Upper lobe of left lung (tissue), 6 donors: Measurements from ENCODE around the gene ADGB. TPM values are rescaled to one million over a fixed set of nuclear protein-coding genes. Genes with fewer than 3 reads are reported as not detected.

Experiments used
- ATAC-seq, 2 donors: fragments of 200-7000 bp; cut with Tn5 transposase; one replicate each; pipeline ENCODE4 v1.9.1; 2022; ENCODE audit warnings: mild to moderate bottlenecking in 2 of 2, moderate library complexity in 2 of 2; ENCODE audit not compliant: low FRiP score in 2 of 2
- DNase-seq, 2 donors: peaks; one replicate each; pipeline ENCODE4 v3.0.0-alpha.2; 2019 to 2020
- H3K27ac ChIP-seq, 4 donors: fragments of 200-600 bp; sonication (generic); one replicate each; pipeline ENCODE4 v1.5.1; 2016 to 2019
- H3K27me3 ChIP-seq, 4 donors: fragments of 200-600 bp; sonication (generic); one replicate each; pipeline ENCODE4 v1.5.1; 2017 to 2019
- H3K36me3 ChIP-seq, 4 donors: fragments of 200-600 bp; sonication (generic); one replicate each; pipeline ENCODE4 v1.5.1; 2016 to 2019
- H3K4me1 ChIP-seq, 4 donors: fragments of 200-600 bp; sonication (generic); one replicate each; pipeline ENCODE4 v1.5.1; 2018 to 2019
- H3K4me3 ChIP-seq, 4 donors: fragments of 200-600 bp; sonication (generic); one replicate each; pipeline ENCODE4 v1.5.1; 2017 to 2019; ENCODE audit warnings: mild to moderate bottlenecking in 2 of 4, moderate library complexity in 1 of 4
- H3K9me3 ChIP-seq, 4 donors: fragments of 200-600 bp; sonication (generic); one replicate each; pipeline ENCODE4 v1.5.1; 2018 to 2019
- CTCF ChIP-seq, 6 experiments: fragments of 450-650 bp in 4 of 6; fragments of 200-600 bp in 2 of 6; sonication (generic) in 2 of 6; IDR thresholded peaks; one replicate each; pipeline ENCODE4 v1.5.1; 2016 to 2019; ENCODE audit warnings: antibody characterized with exemption in 6 of 6
- EP300 ChIP-seq, 4 donors: sonication (generic); formaldehyde crosslinking; IDR thresholded peaks; one replicate each; pipeline ENCODE4 v1.5.1; 2017; ENCODE audit warnings: antibody characterized with exemption in 4 of 4, control low read depth in 2 of 4
- POLR2A ChIP-seq, 4 donors: fragments of 450-650 bp; IDR thresholded peaks; one replicate each; pipeline ENCODE4 v1.5.1; 2016 to 2017; ENCODE audit warnings: antibody characterized with exemption in 4 of 4, mild to moderate bottlenecking in 2 of 4
- POLR2AphosphoS5 ChIP-seq, 2 donors: sonication (generic); formaldehyde crosslinking; IDR thresholded peaks; one replicate each; pipeline ENCODE4 v1.5.1; 2017; ENCODE audit warnings: antibody characterized with exemption in 2 of 2
- WGBS, 2 donors: methylation state at CpG; one replicate each; pipeline ENCODE4 v1.1.5; 2017 to 2018; 5-methylcytosine and 5-hydroxymethylcytosine counted together
- total RNA-seq, 6 donors: library from RNA; depleted of rRNA in 4 of 6; stranded (reverse); fragments of >200 nt in 4 of 6; gene quantifications; one replicate each; pipeline versions ENCODE4 v1.1.0 to v1.2.1, GENCODE V29; 2016 to 2021
- donor health status: DM: no; HTN: no; CAD: no; lungs with moderate emphysema.
- donor health status: DM: no; HTN: yes; CAD: no; lungs with severe emphysema.

Gene ADGB
- total RNA-seq, 6 donors from 2014 or later = 0.31 to 34.6 (median 6.2) TPM

- Histone ChIP-seq H3K4me1 (no peaks in the 10 kb centered on the region), H3K36me3 (no peaks in the 10 kb centered on the region), H3K27ac (no peak overlapping the region), H3K9me3 (no peaks in the 10 kb centered on the region), H3K4me3 (no peak overlapping the region), H3K27me3 (no peaks in the 10 kb centered on the region)
- TF ChIP-seq POLR2AphosphoS5 (IDR thresholded peaks at IDR 0.05) (no peak), EP300 (IDR thresholded peaks at IDR 0.05) (no peak)
- DNase-seq (no peak), ATAC-seq (no peak)
- WGBS, 2 donors = 81 to 89% methylated on average over 2 of the region's 2 CpGs
These were observed 29.6 kb downstream of the ADGB start for GRCh38 chr6:146628350-146628749.

GRCh38 chr6:146634022-146634421, 35.2 kb downstream of the ADGB start:
- DNase-seq (no peak), ATAC-seq (no peak)
- WGBS, 2 donors = 77 to 84% methylated on average over 2 of the region's 2 CpGs
- Histone ChIP-seq H3K27ac (no peak overlapping the region), H3K4me1 (no peaks in the 10 kb centered on the region), H3K27me3 (no peaks in the 10 kb centered on the region), H3K36me3 (no peaks in the 10 kb centered on the region), H3K4me3 (no peak overlapping the region), H3K9me3 (no peaks in the 10 kb centered on the region)
- no peak for TF ChIP-seq EP300 (IDR thresholded peaks at IDR 0.05)
- no peak for TF ChIP-seq POLR2A (IDR thresholded peaks at IDR 0.05)
- TF ChIP-seq POLR2AphosphoS5 (IDR thresholded peaks at IDR 0.05) = no peak
- no peak for TF ChIP-seq CTCF (IDR thresholded peaks at IDR 0.05)

- no peaks in the 10 kb centered on the region for H3K27me3 ChIP-seq
These were observed 36.4 kb downstream of the ADGB start for GRCh38 chr6:146635165-146635564.

GRCh38 chr6:146636481-146636880, 37.7 kb downstream of the ADGB start:
- H3K4me1 ChIP-seq = no peaks in the 10 kb centered on the region
- H3K27ac ChIP-seq = no peak overlapping the region
- TF ChIP-seq CTCF (IDR thresholded peaks at IDR 0.05) (no peak), POLR2AphosphoS5 (IDR thresholded peaks at IDR 0.05) (no peak), EP300 (IDR thresholded peaks at IDR 0.05) (no peak), POLR2A (IDR thresholded peaks at IDR 0.05) (no peak)
- no peaks in the 10 kb centered on the region for H3K27me3 ChIP-seq
- no peaks in the 10 kb centered on the region for H3K9me3 ChIP-seq
- no peaks in the 10 kb centered on the region for H3K36me3 ChIP-seq
- DNase-seq (no peak), ATAC-seq (no peak)
- H3K4me3 ChIP-seq = no peak overlapping the region
- WGBS, 2 donors = 79 to 83% methylated on average over 2 of the region's 2 CpGs

More at GRCh38 chr6:146635165-146635564, 36.4 kb downstream of the ADGB start:
- TF ChIP-seq POLR2AphosphoS5 (IDR thresholded peaks at IDR 0.05) (no peak), POLR2A (IDR thresholded peaks at IDR 0.05) (no peak), EP300 (IDR thresholded peaks at IDR 0.05) (no peak), CTCF (IDR thresholded peaks at IDR 0.05) (no peak)
- no peaks in the 10 kb centered on the region for H3K9me3 ChIP-seq
- ATAC-seq = no peak
- H3K4me1 ChIP-seq = no peaks in the 10 kb centered on the region
- no peak overlapping the region for H3K27ac ChIP-seq
- H3K36me3 ChIP-seq = no peaks in the 10 kb centered on the region
- no peak for DNase-seq
- H3K4me3 ChIP-seq = no peak overlapping the region

- H3K4me1 ChIP-seq = no peaks in the 10 kb centered on the region
- 89 to 93% methylated on average over 6 of the region's 6 CpGs for WGBS, 2 donors
- no peaks in the 10 kb centered on the region for H3K27me3 ChIP-seq
- H3K36me3 ChIP-seq = no peaks in the 10 kb centered on the region
- no peak for TF ChIP-seq CTCF (IDR thresholded peaks at IDR 0.05)
- TF ChIP-seq POLR2AphosphoS5 (IDR thresholded peaks at IDR 0.05) = no peak
- no peak for TF ChIP-seq POLR2A (IDR thresholded peaks at IDR 0.05)
- TF ChIP-seq EP300 (IDR thresholded peaks at IDR 0.05) = no peak
- ATAC-seq = no peak
- no peaks in the 10 kb centered on the region for H3K9me3 ChIP-seq
- no peak overlapping the region for H3K4me3 ChIP-seq
- H3K27ac ChIP-seq = no peak overlapping the region
- no peak for DNase-seq
These were observed 44.1 kb downstream of the ADGB start for GRCh38 chr6:146642921-146643320.
